H9 (cell line): ENCODE data around the gene ATP12A. TPM values are rescaled to one million over a fixed set of nuclear protein-coding genes. Genes with fewer than 3 reads are reported as not detected.

Experiments used
- DNase-seq: peaks from one replicate; pipeline ENCODE4 v3.0.0-alpha.2; 2017
- H2AFZ ChIP-seq: one replicate; pipeline ENCODE4 v1.6.1; 2013; ENCODE audit warnings: mild to moderate bottlenecking, low read length, control low read depth, moderate library complexity
- H2AK5ac ChIP-seq: 2 replicates; pipeline ENCODE4 v1.6.1; 2013; ENCODE audit warnings: low read length, control low read depth, mixed read lengths; ENCODE audit not compliant: insufficient read length
- H2BK120ac ChIP-seq: one replicate; pipeline ENCODE4 v1.6.1; 2013; ENCODE audit warnings: low read depth, mild to moderate bottlenecking, low read length, control low read depth, inconsistent platforms; ENCODE audit not compliant: poor library complexity, severe bottlenecking
- H2BK12ac ChIP-seq: 2 replicates; pipeline ENCODE4 v1.6.1; 2013; ENCODE audit warnings: low read length, control low read depth, mixed read lengths, low read depth; ENCODE audit not compliant: insufficient read length
- H2BK15ac ChIP-seq: 2 replicates; pipeline ENCODE4 v1.6.1; 2013; ENCODE audit warnings: low read depth, low read length, control low read depth
- H2BK20ac ChIP-seq: one replicate; pipeline ENCODE4 v1.6.1; 2013; ENCODE audit warnings: low read depth, mild to moderate bottlenecking, low read length, control low read depth, inconsistent platforms; ENCODE audit not compliant: poor library complexity, severe bottlenecking
- H2BK5ac ChIP-seq: 2 replicates; pipeline ENCODE4 v1.6.1; 2013; ENCODE audit warnings: low read length, control low read depth, mixed read lengths; ENCODE audit not compliant: insufficient read length
- H3K14ac ChIP-seq: 2 replicates; pipeline ENCODE4 v1.6.1; 2013; ENCODE audit warnings: low read length, control low read depth; ENCODE audit not compliant: insufficient read depth
- H3K18ac ChIP-seq: 2 replicates; pipeline ENCODE4 v1.6.1; 2013; ENCODE audit warnings: low read depth, mild to moderate bottlenecking, mixed read lengths, low read length, control low read depth; ENCODE audit not compliant: insufficient read length
- H3K23ac ChIP-seq: 2 replicates; pipeline ENCODE4 v1.6.1; 2013; ENCODE audit warnings: low read length, control low read depth, mixed read lengths, low read depth; ENCODE audit not compliant: insufficient read length
- H3K23me2 ChIP-seq: 2 replicates; pipeline ENCODE4 v1.6.1; 2013; ENCODE audit warnings: low read depth, mild to moderate bottlenecking, mixed read lengths, low read length, control low read depth; ENCODE audit not compliant: insufficient read length, poor library complexity, severe bottlenecking
- H3K27ac ChIP-seq: 2 replicates; pipeline ENCODE4 v1.5.1; 2013; ENCODE audit warnings: low read length, control low read depth, mixed read lengths, low read depth; ENCODE audit not compliant: insufficient read length
- H3K27me3 ChIP-seq: 2 replicates; pipeline ENCODE4 v1.6.1; 2013; ENCODE audit warnings: low read length, control low read depth, inconsistent platforms; ENCODE audit not compliant: insufficient read depth
- H3K4ac ChIP-seq: 2 replicates; pipeline ENCODE4 v1.6.1; 2013; ENCODE audit warnings: low read depth, mild to moderate bottlenecking, control low read depth, inconsistent platforms, low read length, moderate library complexity
- H3K4me1 ChIP-seq: 2 replicates; pipeline ENCODE4 v1.6.1; 2013; ENCODE audit warnings: low read length, control low read depth, inconsistent platforms; ENCODE audit not compliant: insufficient read depth
- H3K4me2 ChIP-seq: 2 replicates; pipeline ENCODE4 v1.6.1; 2013; ENCODE audit warnings: low read length, control low read depth, mixed read lengths; ENCODE audit not compliant: insufficient read length, insufficient read depth
- H3K56ac ChIP-seq: 2 replicates; pipeline ENCODE4 v1.6.1; 2013; ENCODE audit warnings: low read depth, mild to moderate bottlenecking, mixed read lengths, low read length, control low read depth; ENCODE audit not compliant: insufficient read length
- H3K79me1 ChIP-seq: 2 replicates; pipeline ENCODE4 v1.6.1; 2013; ENCODE audit warnings: low read depth, mild to moderate bottlenecking, moderate library complexity, low read length, control low read depth, inconsistent platforms; ENCODE audit not compliant: insufficient read depth, poor library complexity, severe bottlenecking
- H3K79me2 ChIP-seq: 2 replicates; pipeline ENCODE4 v1.6.1; 2013; ENCODE audit warnings: low read length, control low read depth, inconsistent platforms; ENCODE audit not compliant: insufficient read depth
- H3K9ac ChIP-seq: 2 replicates; pipeline ENCODE4 v1.6.1; 2013; ENCODE audit warnings: low read length, control low read depth, mixed read lengths; ENCODE audit not compliant: insufficient read length; ENCODE audit errors: extremely low read depth
- H3K9me3 ChIP-seq: one replicate; pipeline ENCODE4 v1.6.1; 2013; ENCODE audit warnings: low read depth, low read length, inconsistent platforms; ENCODE audit not compliant: control insufficient read depth
- H3T11ph ChIP-seq: one replicate; pipeline ENCODE4 v1.6.1; 2013; ENCODE audit warnings: mild to moderate bottlenecking, low read length, control low read depth, inconsistent platforms
- H4K20me1 ChIP-seq: one replicate; pipeline ENCODE4 v1.6.1; 2013; ENCODE audit not compliant: control insufficient read depth, insufficient read length, insufficient read depth
- H4K5ac ChIP-seq: 2 replicates; pipeline ENCODE4 v1.6.1; 2013; ENCODE audit warnings: low read depth, mild to moderate bottlenecking, mixed read lengths, low read length, control low read depth; ENCODE audit not compliant: insufficient read length
- H4K8ac ChIP-seq: replicated peaks from 2 replicates; pipeline ENCODE4 v1.6.1; 2013; ENCODE audit warnings: low read length, control low read depth, mixed read lengths, low read depth; ENCODE audit not compliant: insufficient read length
- H4K91ac ChIP-seq: 2 replicates; pipeline ENCODE4 v1.6.1; 2013; ENCODE audit warnings: low read depth, mild to moderate bottlenecking, moderate library complexity, mixed read lengths, low read length, control low read depth; ENCODE audit not compliant: insufficient read length
- H3K27ac Mint-ChIP-seq, 3 experiments: 2 replicates in 2 of 3; 3 replicates in 1 of 3; pipeline ENCODE4 v1.8.0; 2020 to 2021; ENCODE audit warnings: mixed read lengths in 3 of 3, mild to moderate bottlenecking in 1 of 3, moderate library complexity in 1 of 3
- H3K27me3 Mint-ChIP-seq: 2 replicates; pipeline ENCODE4 v1.8.0; 2021; ENCODE audit warnings: low read depth, mild to moderate bottlenecking, moderate library complexity, mixed read lengths
- H3K36me3 Mint-ChIP-seq, 3 experiments: 2 replicates in 2 of 3; 3 replicates in 1 of 3; pipeline ENCODE4 v1.8.0; 2020 to 2021; ENCODE audit warnings: low read depth in 3 of 3, mixed read lengths in 3 of 3; ENCODE audit not compliant: insufficient read depth in 1 of 3
- H3K4me1 Mint-ChIP-seq, 2 experiments: 2 replicates each; pipeline ENCODE4 v1.8.0; 2020; ENCODE audit warnings: mixed read lengths in 2 of 2
- H3K4me3 Mint-ChIP-seq, 2 experiments: 2 replicates in 1 of 2; 3 replicates in 1 of 2; pipeline ENCODE4 v1.8.0; 2020 to 2021; ENCODE audit warnings: mild to moderate bottlenecking in 2 of 2, mixed read lengths in 2 of 2, moderate library complexity in 1 of 2
- H3K9me3 Mint-ChIP-seq, 2 experiments: 2 replicates in 1 of 2; 3 replicates in 1 of 2; pipeline ENCODE4 v1.8.0; 2020; ENCODE audit warnings: mild to moderate bottlenecking in 2 of 2, mixed read lengths in 2 of 2, moderate library complexity in 1 of 2
- WGBS: extraction: QIAGEN DNeasy Blood & Tissue Kit; methylation state at CpG from one replicate; pipeline ENCODE4 v1.1.7; 2013; ENCODE audit warnings: missing lambda C conversion rate, low lambda C conversion rate, mixed read lengths; ENCODE audit not compliant: insufficient read length; ENCODE audit errors: extremely low coverage; 5-methylcytosine and 5-hydroxymethylcytosine counted together
- total RNA-seq: library from RNA; stranded (reverse); gene quantifications from 2 replicates; pipeline ENCODE4 v1.2.1, GENCODE V29; 2021
- TF ChIP-seq, protein P1 (sequence below): fragments of 200-600 bp; sonication (generic); conservative IDR thresholded peaks from 3 replicates; pipeline ENCODE4 v1.8.0; 2021; ENCODE audit warnings: antibody characterized with exemption, mild to moderate bottlenecking

Gene ATP12A
- total RNA-seq, 1 experiment from 2014 or later: 0.94 TPM

DNA sequence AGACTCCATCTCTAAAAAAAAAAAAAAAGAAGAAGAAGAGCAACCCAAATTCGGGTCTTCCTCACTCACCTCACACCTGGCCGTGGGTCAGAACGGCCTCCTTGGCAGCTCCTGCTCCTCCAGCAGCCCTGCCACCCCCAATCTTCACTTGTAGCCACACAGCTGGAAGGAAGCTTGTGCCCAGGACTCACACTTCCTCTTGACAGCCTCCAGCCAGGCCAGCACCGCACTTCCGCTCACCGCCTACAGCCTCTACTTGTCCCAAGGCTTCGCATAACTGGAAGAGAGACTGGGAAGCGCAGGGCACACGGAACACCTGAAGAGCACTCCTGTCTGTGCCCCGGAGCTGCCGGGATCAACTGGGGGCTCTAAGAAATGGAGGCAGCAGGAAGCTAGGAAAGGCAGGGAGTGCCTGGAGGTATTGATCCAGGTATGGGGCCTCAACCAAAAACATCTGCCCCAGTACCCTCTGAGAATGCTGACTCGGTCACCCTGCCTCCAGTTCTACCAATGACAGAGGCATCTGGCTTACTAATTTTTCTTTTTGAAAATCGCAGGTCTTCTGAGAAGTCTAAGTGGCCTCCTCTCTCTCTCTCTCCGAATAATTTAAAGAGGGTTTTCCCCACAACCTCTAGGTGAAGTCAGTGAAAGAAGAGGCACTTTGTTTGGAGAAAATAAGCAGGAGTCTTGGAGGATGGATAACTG is 31.1 kb upstream of the ATP12A start:
- Histone ChIP-seq H3K27ac (no peak overlapping the region), H2BK120ac (no peak overlapping the region), H2BK5ac (no peak overlapping the region), H3K9me3 (no peaks in the 10 kb centered on the region), H4K5ac (no peak overlapping the region), H2BK12ac (no peak overlapping the region), H4K20me1 (no peaks in the 10 kb centered on the region), H3K9ac (no peak overlapping the region), H3K4ac (no peak overlapping the region), H3K4me1 (no peaks in the 10 kb centered on the region), H3K23me2 (no peaks in the 10 kb centered on the region), H4K91ac (no peak overlapping the region), H3K56ac (no peak overlapping the region), H2BK20ac (no peak overlapping the region), H2AK5ac (no peak overlapping the region), H3K27me3 (no peaks in the 10 kb centered on the region), H3K79me1 (no peaks in the 10 kb centered on the region), H3K23ac (no peak overlapping the region), H3T11ph (no peak overlapping the region), H3K14ac (no peak overlapping the region), H3K4me2 (no peak overlapping the region), H4K8ac (no peak overlapping the region), H2AFZ (no peak overlapping the region), H3K79me2 (no peaks in the 10 kb centered on the region), H2BK15ac (no peak overlapping the region), H3K18ac (no peak overlapping the region)
- TF ChIP-seq, protein P1, sequence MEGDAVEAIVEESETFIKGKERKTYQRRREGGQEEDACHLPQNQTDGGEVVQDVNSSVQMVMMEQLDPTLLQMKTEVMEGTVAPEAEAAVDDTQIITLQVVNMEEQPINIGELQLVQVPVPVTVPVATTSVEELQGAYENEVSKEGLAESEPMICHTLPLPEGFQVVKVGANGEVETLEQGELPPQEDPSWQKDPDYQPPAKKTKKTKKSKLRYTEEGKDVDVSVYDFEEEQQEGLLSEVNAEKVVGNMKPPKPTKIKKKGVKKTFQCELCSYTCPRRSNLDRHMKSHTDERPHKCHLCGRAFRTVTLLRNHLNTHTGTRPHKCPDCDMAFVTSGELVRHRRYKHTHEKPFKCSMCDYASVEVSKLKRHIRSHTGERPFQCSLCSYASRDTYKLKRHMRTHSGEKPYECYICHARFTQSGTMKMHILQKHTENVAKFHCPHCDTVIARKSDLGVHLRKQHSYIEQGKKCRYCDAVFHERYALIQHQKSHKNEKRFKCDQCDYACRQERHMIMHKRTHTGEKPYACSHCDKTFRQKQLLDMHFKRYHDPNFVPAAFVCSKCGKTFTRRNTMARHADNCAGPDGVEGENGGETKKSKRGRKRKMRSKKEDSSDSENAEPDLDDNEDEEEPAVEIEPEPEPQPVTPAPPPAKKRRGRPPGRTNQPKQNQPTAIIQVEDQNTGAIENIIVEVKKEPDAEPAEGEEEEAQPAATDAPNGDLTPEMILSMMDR: no peak
- peaks cover 16 to 17% of the 10 kb centered on the region in 2 experiments for H3K4me1 Mint-ChIP-seq
- H3K36me3 Mint-ChIP-seq: peaks cover 0 to 1% (median 0%) of the 10 kb centered on the region in 3 experiments; a peak in 1 of 7 replicates
- H3K27me3 Mint-ChIP-seq: peaks cover 2% of the 10 kb centered on the region; the same call in 1 of the 2 replicates
- no peak overlapping the region for H3K4me3 Mint-ChIP-seq
- H3K27ac Mint-ChIP-seq: peak overlapping the region in 2 of 3 experiments; percentile 9 to 57; a peak in 2 of 7 replicates
- no peak for DNase-seq
- peaks cover 0 to 5% of the 10 kb centered on the region in 2 experiments; a peak in 2 of 5 replicates for H3K9me3 Mint-ChIP-seq
- WGBS: no CpG with 5 or more reads among the region's 14 CpGs
